IPS-18a (cell line): ENCODE data around the gene SETD4.

Source experiments
- H3K27ac ChIP-seq: one replicate; pipeline ENCODE4 v1.5.1; 2013; ENCODE audit warnings: low read length
- H3K27me3 ChIP-seq: one replicate; pipeline ENCODE4 v1.6.1; 2013; ENCODE audit warnings: mild to moderate bottlenecking, low read length; ENCODE audit not compliant: control insufficient read depth, insufficient read depth
- H3K36me3 ChIP-seq: one replicate; pipeline ENCODE4 v1.6.1; 2013; ENCODE audit warnings: low read depth, low read length; ENCODE audit not compliant: control insufficient read depth
- H3K4me1 ChIP-seq: one replicate; pipeline ENCODE4 v1.6.1; 2013; ENCODE audit warnings: low read depth, low read length; ENCODE audit not compliant: control insufficient read depth
- H3K4me3 ChIP-seq: one replicate; pipeline ENCODE4 v1.5.1; 2013; ENCODE audit warnings: low read length
- H3K9ac ChIP-seq: one replicate; pipeline ENCODE4 v1.6.1; 2013; ENCODE audit warnings: mild to moderate bottlenecking, low read length, moderate library complexity
- H3K9me3 ChIP-seq: one replicate; pipeline ENCODE4 v1.6.1; 2013; ENCODE audit warnings: low read depth, low read length; ENCODE audit not compliant: control insufficient read depth

Gene SETD4

GRCh38 chr21:36096398-36097290 lies 36.3 kb upstream of the SETD4 start:
- no peaks in the 10 kb centered on the region for H3K36me3 ChIP-seq
- peaks cover 61% of the 10 kb centered on the region for H3K4me1 ChIP-seq
- peaks cover 9% of the 10 kb centered on the region for H3K9me3 ChIP-seq
- H3K9ac ChIP-seq = peak overlapping the region; percentile 41
- no peaks in the 10 kb centered on the region for H3K27me3 ChIP-seq
- peak overlapping the region; percentile 19 for H3K27ac ChIP-seq
- H3K4me3 ChIP-seq = no peak overlapping the region

GRCh38 chr21:36093512-36093911 lies 33.2 kb upstream of the SETD4 start:
- Histone ChIP-seq H3K4me1 (peaks cover 35% of the 10 kb centered on the region), H3K27me3 (no peaks in the 10 kb centered on the region), H3K36me3 (no peaks in the 10 kb centered on the region), H3K9ac (no peak overlapping the region), H3K9me3 (peaks cover 9% of the 10 kb centered on the region), H3K4me3 (no peak overlapping the region), H3K27ac (no peak overlapping the region)

- H3K4me1 ChIP-seq = peaks cover 27% of the 10 kb centered on the region
- no peak overlapping the region for H3K27ac ChIP-seq
- peaks cover 9% of the 10 kb centered on the region for H3K9me3 ChIP-seq
- H3K9ac ChIP-seq = no peak overlapping the region
- H3K36me3 ChIP-seq = no peaks in the 10 kb centered on the region
- H3K4me3 ChIP-seq = no peak overlapping the region
- H3K27me3 ChIP-seq = no peaks in the 10 kb centered on the region
Observed at GRCh38 chr21:36092681-36093080, 32.4 kb upstream of the SETD4 start.

- Histone ChIP-seq H3K27ac (no peak overlapping the region), H3K4me3 (no peak overlapping the region), H3K9ac (no peak overlapping the region), H3K36me3 (no peaks in the 10 kb centered on the region), H3K9me3 (peaks cover 9% of the 10 kb centered on the region), H3K27me3 (no peaks in the 10 kb centered on the region), H3K4me1 (peaks cover 6% of the 10 kb centered on the region)
Observed at GRCh38 chr21:36089946-36090345, 29.6 kb upstream of the SETD4 start.

DNA sequence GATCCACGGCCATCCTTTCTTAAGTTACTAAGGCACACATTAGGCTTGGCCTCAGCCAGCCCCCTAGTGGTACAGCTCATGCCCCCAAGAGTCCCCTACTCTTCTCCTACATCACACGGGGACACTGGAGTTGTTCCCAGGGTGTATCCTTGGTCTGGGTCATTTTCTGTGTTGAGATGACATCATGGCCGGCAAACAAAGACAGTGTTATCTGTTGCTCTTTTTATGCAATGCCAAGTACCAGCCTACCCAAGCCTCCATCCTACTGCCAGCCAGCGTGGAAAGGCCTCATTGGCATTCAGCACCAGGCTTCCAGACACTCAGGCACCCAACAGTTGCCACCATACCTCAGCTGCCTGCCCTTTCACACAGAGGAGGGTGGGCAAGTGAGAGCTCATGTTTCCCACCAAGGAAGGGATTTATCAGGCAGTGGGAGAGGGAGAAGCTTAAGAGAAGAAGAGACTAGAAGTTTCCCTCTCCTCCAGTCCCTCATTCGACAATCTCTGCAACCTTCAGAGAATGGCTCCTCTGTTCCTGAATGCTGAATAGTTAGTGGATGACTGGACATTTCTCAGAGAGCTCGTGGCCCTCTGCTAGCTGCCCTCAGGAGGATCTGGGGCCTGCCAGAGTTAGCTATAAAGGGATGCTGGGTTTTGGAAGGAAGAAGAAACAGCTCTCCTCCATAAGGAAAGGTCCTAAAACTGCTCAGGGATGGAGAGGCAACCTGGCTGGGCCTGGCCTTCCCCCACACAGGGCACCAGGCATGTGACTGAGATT lies 27.2 kb upstream of the SETD4 start:
- Histone ChIP-seq H3K4me1 (peaks cover 5% of the 10 kb centered on the region), H3K36me3 (no peaks in the 10 kb centered on the region), H3K4me3 (no peak overlapping the region), H3K9me3 (no peaks in the 10 kb centered on the region), H3K27me3 (no peaks in the 10 kb centered on the region), H3K27ac (no peak overlapping the region), H3K9ac (no peak overlapping the region)

GRCh38 chr21:36082237-36082664 lies 21.9 kb upstream of the SETD4 start:
- Histone ChIP-seq H3K4me3 (no peak overlapping the region), H3K9ac (no peak overlapping the region), H3K36me3 (no peaks in the 10 kb centered on the region), H3K4me1 (no peaks in the 10 kb centered on the region), H3K27ac (no peak overlapping the region), H3K9me3 (no peaks in the 10 kb centered on the region), H3K27me3 (no peaks in the 10 kb centered on the region)

- H3K4me3 ChIP-seq = no peak overlapping the region
- H3K4me1 ChIP-seq = peaks cover 2% of the 10 kb centered on the region
- H3K9ac ChIP-seq = no peak overlapping the region
- H3K27ac ChIP-seq = no peak overlapping the region
- H3K36me3 ChIP-seq = no peaks in the 10 kb centered on the region
- no peaks in the 10 kb centered on the region for H3K9me3 ChIP-seq
- no peaks in the 10 kb centered on the region for H3K27me3 ChIP-seq
Observed at GRCh38 chr21:36080386-36080785, 20.1 kb upstream of the SETD4 start.

DNA sequence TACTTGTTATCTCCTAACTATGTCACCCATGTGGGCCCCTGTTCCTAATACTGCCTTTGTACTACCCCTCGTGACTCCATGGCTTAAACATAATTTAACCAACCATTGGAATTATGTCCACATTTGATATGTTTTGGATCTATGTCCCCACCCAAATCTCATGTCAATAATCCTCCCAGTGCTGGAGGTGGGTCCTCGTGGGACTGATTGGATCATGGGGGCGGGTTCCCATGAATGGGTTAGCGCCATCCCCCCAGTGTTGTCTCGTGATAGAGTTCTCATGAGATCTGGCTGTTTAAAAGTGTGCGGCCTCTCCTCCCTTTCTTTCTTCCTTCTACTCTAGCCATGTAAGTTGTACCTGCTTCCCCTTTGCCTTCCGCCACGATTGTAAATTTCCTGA lies 19.3 kb upstream of the SETD4 start:
- Histone ChIP-seq H3K27ac (no peak overlapping the region), H3K9me3 (no peaks in the 10 kb centered on the region), H3K4me3 (no peak overlapping the region), H3K27me3 (no peaks in the 10 kb centered on the region), H3K4me1 (peaks cover 3% of the 10 kb centered on the region), H3K9ac (no peak overlapping the region), H3K36me3 (no peaks in the 10 kb centered on the region)

GRCh38 chr21:36079010-36079649 lies 18.8 kb upstream of the SETD4 start:
- Histone ChIP-seq H3K9me3 (no peaks in the 10 kb centered on the region), H3K36me3 (no peaks in the 10 kb centered on the region), H3K4me1 (peaks cover 3% of the 10 kb centered on the region), H3K27me3 (no peaks in the 10 kb centered on the region), H3K4me3 (no peak overlapping the region), H3K27ac (no peak overlapping the region), H3K9ac (no peak overlapping the region)

DNA sequence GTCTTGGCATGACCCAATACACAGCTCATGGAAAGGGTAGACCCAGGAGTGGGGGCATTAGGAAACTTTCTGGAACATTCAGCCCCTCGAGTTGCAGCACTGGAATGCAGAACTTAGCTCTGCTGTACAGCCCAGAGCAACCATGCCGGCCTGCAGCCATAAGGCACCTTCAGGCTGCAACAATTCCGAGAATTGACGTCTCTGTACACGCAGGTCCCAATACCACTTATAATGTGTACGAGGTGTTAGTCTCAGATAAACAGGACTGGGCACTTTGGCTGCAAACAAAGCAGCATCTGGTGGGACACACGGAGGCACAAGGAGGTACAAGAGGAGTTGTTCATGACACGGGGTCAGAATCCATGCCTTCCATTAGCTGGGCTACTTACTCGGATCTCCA lies 17.4 kb upstream of the SETD4 start:
- H3K4me1 ChIP-seq = peaks cover 9% of the 10 kb centered on the region
- peaks cover 7% of the 10 kb centered on the region for H3K36me3 ChIP-seq
- H3K4me3 ChIP-seq = no peak overlapping the region
- H3K27me3 ChIP-seq = no peaks in the 10 kb centered on the region
- no peak overlapping the region for H3K27ac ChIP-seq
- no peak overlapping the region for H3K9ac ChIP-seq
- H3K9me3 ChIP-seq = no peaks in the 10 kb centered on the region

DNA sequence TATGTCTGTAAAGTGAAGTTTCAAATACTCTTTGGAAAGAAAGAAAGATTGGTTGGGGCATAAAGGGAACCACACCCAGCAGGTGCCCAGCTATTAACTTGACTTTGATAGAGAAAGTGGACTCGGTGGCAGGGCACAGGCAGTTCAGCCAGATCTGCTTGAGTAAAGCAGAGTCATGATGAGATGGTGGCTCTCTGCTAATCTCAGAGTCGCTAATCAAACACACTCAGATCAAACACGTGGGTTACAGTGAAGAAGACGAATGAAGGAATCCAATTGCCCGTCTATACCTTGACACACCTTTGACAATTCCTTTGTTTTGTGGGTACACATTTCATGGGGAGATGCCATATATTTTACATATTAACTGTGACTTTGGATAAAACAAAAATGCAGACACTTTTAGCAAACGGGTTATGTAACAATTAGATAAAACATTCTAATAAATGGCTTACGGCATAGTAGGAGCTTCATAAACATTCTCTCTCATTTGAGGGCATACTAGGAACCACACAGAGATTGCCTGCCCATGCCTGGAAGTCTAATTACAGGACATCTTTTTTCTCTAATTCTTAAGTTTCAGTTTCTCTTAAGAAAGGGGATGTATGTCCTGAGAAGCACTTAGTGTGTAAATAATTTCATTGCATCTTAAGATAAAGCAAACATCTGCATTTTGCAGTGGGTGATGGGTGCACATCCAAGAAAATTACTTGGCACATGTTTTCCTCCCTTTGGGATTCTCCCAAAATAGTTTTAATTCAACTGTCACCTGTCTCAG lies 16.7 kb upstream of the SETD4 start:
- Histone ChIP-seq H3K9me3 (no peaks in the 10 kb centered on the region), H3K36me3 (peaks cover 7% of the 10 kb centered on the region), H3K4me3 (no peak overlapping the region), H3K27me3 (no peaks in the 10 kb centered on the region), H3K4me1 (peaks cover 9% of the 10 kb centered on the region), H3K27ac (no peak overlapping the region), H3K9ac (no peak overlapping the region)
